Liver (tissue), 3 donors: ENCODE measurements around the gene SCNN1B.

Experiments
- ATF3 ChIP-seq: IDR thresholded peaks from 2 replicates; pipeline ENCODE4 v1.6.1; 2016; ENCODE audit warnings: antibody characterized with exemption
- FOXA1 ChIP-seq: IDR thresholded peaks from 2 replicates; pipeline ENCODE4 v1.6.1; 2016; ENCODE audit warnings: antibody characterized with exemption
- GABPA ChIP-seq, 2 donors: IDR thresholded peaks in 1 of 2; conservative IDR thresholded peaks in 1 of 2; 2 replicates each; pipeline ENCODE4 v1.6.1; 2016; ENCODE audit warnings: antibody characterized with exemption in 2 of 2, mild to moderate bottlenecking in 1 of 2, moderate library complexity in 1 of 2
- HNF4G ChIP-seq: IDR thresholded peaks from 2 replicates; pipeline ENCODE4 v1.6.1; 2016; ENCODE audit warnings: antibody characterized with exemption
- JUND ChIP-seq, 2 donors: IDR thresholded peaks; 2 replicates each; pipeline ENCODE4 v1.6.1; 2016; ENCODE audit warnings: antibody characterized with exemption in 2 of 2
- RAD21 ChIP-seq, 2 donors: IDR thresholded peaks; 2 replicates each; pipeline ENCODE4 v1.6.1; 2016; ENCODE audit warnings: antibody characterized with exemption in 2 of 2, mild to moderate bottlenecking in 2 of 2
- REST ChIP-seq: IDR thresholded peaks from 2 replicates; pipeline ENCODE4 v1.6.1; 2016; ENCODE audit warnings: antibody characterized with exemption, mild to moderate bottlenecking
- RXRA ChIP-seq, 2 donors: IDR thresholded peaks; 2 replicates each; pipeline ENCODE4 v1.6.1; 2017 to 2018; ENCODE audit warnings: antibody characterized with exemption in 2 of 2, mild to moderate bottlenecking in 1 of 2
- SP1 ChIP-seq: IDR thresholded peaks from 2 replicates; pipeline ENCODE4 v1.6.1; 2018; ENCODE audit warnings: antibody characterized with exemption, mild to moderate bottlenecking
- TAF1 ChIP-seq: conservative IDR thresholded peaks from 2 replicates; pipeline ENCODE4 v1.6.1; 2016; ENCODE audit warnings: antibody characterized with exemption, mild to moderate bottlenecking
- YY1 ChIP-seq: IDR thresholded peaks from 2 replicates; pipeline ENCODE4 v1.6.1; 2016; ENCODE audit warnings: antibody characterized with exemption, mild to moderate bottlenecking
- ZBTB33 ChIP-seq: IDR thresholded peaks from 2 replicates; pipeline ENCODE4 v1.6.1; 2016; ENCODE audit warnings: antibody characterized with exemption
- TF ChIP-seq, protein P1 (sequence below): fragments of 150-350 bp; IDR thresholded peaks from 2 replicates; pipeline ENCODE4 v1.5.1; 2017; ENCODE audit warnings: improper control_type of control experiment, low read depth, low read length; ENCODE audit not compliant: missing input control
- TF ChIP-seq, protein P2 (sequence below): IDR thresholded peaks from 2 replicates; pipeline ENCODE4 v1.6.1; 2016; ENCODE audit warnings: antibody characterized with exemption
- donor health status: healthy.
- donor health status: healthy.

DNA sequence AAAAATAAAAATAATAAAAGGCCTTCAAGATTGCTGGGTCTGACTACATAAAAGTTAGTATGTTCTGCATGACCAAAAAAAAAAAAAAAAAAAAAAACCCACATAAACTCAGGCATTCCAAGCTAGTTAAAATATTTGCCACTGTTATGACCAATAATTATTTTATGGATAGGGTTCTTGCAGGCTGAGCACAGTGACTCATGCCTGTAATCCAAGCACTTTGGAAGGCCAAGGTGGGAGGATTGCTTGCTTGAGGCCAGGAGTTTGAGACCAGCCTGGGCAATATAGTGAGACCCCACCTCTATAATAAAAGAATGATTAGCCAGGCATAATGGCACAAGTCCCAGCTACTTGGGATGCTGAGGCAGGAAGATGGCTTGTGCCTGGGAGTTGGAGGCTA lies 8.1 kb downstream of the SCNN1B start:
- TF ChIP-seq FOXA1 = no peak
- TF ChIP-seq, protein P1, sequence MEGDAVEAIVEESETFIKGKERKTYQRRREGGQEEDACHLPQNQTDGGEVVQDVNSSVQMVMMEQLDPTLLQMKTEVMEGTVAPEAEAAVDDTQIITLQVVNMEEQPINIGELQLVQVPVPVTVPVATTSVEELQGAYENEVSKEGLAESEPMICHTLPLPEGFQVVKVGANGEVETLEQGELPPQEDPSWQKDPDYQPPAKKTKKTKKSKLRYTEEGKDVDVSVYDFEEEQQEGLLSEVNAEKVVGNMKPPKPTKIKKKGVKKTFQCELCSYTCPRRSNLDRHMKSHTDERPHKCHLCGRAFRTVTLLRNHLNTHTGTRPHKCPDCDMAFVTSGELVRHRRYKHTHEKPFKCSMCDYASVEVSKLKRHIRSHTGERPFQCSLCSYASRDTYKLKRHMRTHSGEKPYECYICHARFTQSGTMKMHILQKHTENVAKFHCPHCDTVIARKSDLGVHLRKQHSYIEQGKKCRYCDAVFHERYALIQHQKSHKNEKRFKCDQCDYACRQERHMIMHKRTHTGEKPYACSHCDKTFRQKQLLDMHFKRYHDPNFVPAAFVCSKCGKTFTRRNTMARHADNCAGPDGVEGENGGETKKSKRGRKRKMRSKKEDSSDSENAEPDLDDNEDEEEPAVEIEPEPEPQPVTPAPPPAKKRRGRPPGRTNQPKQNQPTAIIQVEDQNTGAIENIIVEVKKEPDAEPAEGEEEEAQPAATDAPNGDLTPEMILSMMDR = no peak
- TF ChIP-seq RAD21 (IDR thresholded peaks at IDR 0.05) = no peak
- no peak for TF ChIP-seq JUND (IDR thresholded peaks at IDR 0.05)
- TF ChIP-seq RXRA (IDR thresholded peaks at IDR 0.05) = no peak
- TF ChIP-seq TAF1 = no peak
- TF ChIP-seq, protein P2, sequence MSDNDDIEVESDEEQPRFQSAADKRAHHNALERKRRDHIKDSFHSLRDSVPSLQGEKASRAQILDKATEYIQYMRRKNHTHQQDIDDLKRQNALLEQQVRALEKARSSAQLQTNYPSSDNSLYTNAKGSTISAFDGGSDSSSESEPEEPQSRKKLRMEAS = no peak
- TF ChIP-seq SP1 = no peak
- TF ChIP-seq REST = no peak
- no peak for TF ChIP-seq YY1
- TF ChIP-seq ATF3 = no peak
- no peak for TF ChIP-seq ZBTB33
- TF ChIP-seq HNF4G = no peak
- no peak for TF ChIP-seq GABPA (IDR thresholded peaks at IDR 0.05 in 1 of 2, conservative IDR thresholded peaks at IDR 0.05 in 1 of 2)
